ENCODE data around the gene LITAF. TPM values are rescaled to one million over a fixed set of nuclear protein-coding genes. Genes with fewer than 3 reads are reported as not detected.

The LITAF gene
- total and polyA plus RNA-seq, 4 donors: 5.2 to 65.2 (median 36.0) TPM

Other genes with a start within 250 kb of the LITAF start
- gene RMI2, start 241.5 kb downstream of the LITAF start, total RNA-seq: 1 to 10 TPM in 1 of 2 donors, under 1 TPM in 1; 0.33 to 8.5 TPM
- 1 to 10 TPM in 1 of 2 donors, under 1 TPM in 1; 0.28 to 1.3 TPM for gene RMI2, start 241.5 kb downstream of the LITAF start, polyA plus RNA-seq
- 1 to 10 TPM; 5.7 to 6.2 TPM for gene SNN, start 81.5 kb upstream of the LITAF start, total RNA-seq
- 1 to 10 TPM; 2.5 to 5.0 TPM for gene SNN, start 81.5 kb upstream of the LITAF start, polyA plus RNA-seq
- gene TXNDC11, start 155.9 kb upstream of the LITAF start, total RNA-seq: 10 to 100 TPM; 26.4 to 61.1 TPM
- gene TXNDC11, start 155.9 kb upstream of the LITAF start, polyA plus RNA-seq: 10 to 100 TPM; 35.9 to 63.5 TPM
- 10 to 100 TPM; 33.3 to 37.7 TPM for gene ZC3H7A, start 210.3 kb upstream of the LITAF start, total RNA-seq
- gene ZC3H7A, start 210.3 kb upstream of the LITAF start, polyA plus RNA-seq: 10 to 100 TPM; 12.4 to 16.1 TPM